NCI-H526 treated with DMSO at 0.1 percent for 48 hours (cell line): Measurements from ENCODE around the gene SPSB4.

Experiments used
- DNase-seq: peaks from one replicate; lab custom pipeline; 2025; lab: John Stamatoyannopoulos, UW

SPSB4 gene

DNA sequence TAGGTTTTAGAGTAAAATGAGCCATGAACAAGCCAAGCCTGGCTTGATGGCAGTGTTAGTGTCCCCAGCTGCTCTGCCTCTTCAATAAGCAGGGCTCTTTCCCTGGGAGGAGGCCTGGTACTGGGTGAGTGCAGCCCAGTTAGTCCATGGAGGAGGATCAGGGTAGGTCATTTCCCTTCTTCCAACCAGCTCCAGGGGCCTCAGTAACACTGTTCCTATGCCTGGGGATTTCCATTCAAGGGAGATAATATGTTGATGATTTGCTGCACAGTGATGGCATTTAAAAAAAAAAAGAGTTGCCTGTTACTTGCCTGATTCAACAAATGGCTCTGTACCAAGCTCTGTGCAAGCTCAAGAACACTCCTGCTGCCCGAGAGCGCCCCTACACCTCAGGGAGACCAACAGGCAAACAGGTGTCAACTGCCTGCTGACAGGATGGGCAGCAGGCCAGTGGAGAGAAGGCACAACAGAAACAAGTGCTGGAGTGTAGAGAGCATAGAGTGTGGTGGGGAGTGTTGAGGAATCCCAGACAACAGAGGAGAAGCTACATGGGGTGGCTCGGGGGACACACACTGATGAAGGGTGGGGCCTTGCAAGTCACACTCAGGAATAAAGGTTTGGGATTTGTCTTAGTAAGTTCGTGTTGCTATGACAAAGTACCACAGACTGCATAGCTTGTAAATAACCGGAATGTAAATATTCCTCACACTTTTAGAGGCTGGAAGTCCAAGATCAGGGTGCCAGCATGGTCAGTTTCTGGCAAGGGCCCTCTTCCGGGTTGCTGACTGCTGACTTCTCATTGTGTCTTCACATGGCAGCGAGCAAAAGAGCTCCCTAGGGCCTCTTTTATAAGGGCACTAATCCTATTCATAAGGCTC is 101.9 kb downstream of the SPSB4 start:
- DNase-seq: no peak

- DNase-seq: no peak
Measured at GRCh38 chr3:141153679-141153966, 102.5 kb downstream of the SPSB4 start.

GRCh38 chr3:141164852-141165251 is 113.7 kb downstream of the SPSB4 start:
- no peak for DNase-seq

GRCh38 chr3:141167681-141168080 is 116.5 kb downstream of the SPSB4 start:
- DNase-seq: no peak

DNA sequence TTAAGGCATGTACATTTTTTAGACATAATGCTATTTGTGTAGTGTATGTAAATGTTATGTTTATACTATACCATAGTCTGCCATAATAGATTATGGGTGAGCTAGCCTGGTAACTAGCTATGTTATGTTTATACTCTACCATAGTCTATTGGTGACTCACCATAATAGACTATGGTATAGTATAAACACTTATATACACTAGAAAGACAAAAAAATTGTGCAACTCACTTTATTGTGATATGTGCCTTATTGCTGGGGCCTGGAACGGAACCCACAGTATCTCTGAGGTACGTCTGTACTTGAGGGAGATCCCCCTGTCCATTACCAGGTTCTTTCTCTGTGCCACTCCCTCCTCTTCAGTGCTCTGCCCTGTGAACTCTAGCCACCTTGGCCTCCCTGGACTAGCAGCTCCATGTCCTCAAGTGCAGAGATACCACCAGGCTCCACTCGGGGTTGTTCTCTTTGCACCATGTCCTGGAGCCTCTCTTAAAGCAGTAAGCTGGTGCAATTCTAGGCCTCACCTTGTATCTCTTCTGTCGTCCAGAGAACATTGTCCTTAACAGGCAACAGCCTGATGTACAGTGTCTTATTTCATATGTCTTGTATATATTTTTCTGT is 119.6 kb downstream of the SPSB4 start:
- no peak for DNase-seq

DNA sequence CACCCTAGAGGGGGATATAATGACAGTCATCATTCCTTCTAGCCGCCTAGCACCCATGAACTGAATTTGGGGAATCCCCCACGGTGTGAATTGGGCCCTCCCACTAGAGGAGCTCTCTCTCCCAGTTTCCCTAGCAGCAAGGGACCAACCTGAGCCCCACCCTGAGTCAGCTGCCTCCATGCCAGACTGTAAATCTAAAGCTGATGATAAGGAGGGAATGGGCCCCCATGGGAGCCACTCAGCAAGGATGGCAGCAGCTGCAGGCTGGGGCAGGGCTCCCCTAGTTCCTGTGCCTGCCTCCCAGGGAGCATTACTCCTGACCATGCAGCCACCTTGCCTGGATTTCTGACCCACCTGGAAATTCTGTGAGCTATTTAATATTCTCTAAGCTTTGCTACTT is 123.5 kb downstream of the SPSB4 start:
- no peak for DNase-seq

DNA sequence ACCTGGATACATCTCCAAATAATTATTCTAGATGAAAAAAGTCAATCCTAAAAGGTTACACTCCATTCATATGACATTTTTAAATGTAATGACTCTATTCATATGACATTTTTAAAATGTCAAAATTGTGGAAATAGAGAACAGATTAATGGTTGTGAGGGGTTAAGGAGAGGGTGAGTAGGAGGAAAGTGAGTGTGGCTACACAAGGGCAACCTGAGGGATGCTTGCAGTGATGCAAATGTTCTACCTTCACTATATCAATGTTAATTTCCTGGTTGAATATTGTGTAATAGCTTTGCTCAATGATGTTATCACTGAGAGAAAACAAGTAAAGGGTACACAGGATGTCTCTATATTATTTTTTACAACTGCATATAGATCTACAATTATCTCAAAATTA is 125.6 kb downstream of the SPSB4 start:
- peak; percentile 3 for DNase-seq

DNA sequence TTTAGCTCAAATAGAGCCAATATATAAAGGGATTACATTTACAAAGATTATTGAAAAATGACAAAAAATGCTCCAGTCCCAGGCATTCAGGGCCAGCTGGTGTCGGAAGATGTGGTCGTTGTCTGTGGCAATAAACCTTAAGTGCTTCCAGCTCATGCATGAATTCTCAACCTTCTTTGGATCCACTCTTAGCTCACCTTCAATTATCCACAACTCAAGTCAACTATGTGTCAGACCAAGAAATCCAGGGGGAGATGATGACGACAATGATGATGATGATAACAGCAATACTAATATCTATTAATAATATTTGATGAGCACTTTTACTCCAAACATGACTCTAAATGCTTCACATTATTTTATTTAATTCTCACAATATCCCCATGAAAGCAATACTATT is 126.9 kb downstream of the SPSB4 start:
- no peak for DNase-seq

GRCh38 chr3:141178551-141178950 is 127.4 kb downstream of the SPSB4 start:
- no peak for DNase-seq

DNA sequence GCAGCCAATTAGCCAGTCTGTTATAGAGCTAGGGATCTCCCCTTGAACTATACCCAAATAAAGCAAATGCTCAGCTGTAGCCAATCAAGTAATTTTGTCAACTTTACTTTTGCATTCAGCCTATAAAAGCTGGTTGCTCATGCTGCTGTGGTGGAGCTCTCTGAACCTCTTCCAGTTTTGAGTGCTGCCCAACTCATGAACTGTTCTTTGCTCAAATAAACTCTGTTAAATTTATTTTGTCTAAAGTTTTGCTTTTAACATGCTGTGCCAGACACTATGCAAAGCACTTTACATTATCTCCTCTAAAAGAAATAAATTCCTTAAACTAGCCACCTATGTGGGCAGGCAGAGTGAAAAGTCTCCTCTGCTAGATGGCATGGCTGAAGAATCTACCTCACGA is 128.8 kb downstream of the SPSB4 start:
- no peak for DNase-seq

DNA sequence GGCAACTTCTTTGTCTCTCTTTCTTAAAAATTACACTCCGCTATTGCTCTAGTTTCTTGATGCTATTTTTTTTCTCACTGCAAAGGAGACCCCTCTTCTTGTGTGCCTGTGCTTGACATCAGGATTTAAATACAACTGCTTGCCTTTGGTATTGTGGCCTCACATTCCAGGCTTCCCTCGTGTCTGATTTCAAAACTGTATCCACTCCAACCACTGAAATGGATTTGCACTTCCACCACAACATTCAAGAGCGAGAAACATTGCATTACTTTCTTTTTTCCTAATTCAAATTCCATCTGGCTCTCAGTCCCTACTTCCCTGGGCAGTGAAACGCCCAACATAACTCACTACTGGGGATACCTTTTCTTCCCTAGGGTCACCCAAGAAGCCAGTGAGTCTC is 130.0 kb downstream of the SPSB4 start:
- DNase-seq: no peak

DNA sequence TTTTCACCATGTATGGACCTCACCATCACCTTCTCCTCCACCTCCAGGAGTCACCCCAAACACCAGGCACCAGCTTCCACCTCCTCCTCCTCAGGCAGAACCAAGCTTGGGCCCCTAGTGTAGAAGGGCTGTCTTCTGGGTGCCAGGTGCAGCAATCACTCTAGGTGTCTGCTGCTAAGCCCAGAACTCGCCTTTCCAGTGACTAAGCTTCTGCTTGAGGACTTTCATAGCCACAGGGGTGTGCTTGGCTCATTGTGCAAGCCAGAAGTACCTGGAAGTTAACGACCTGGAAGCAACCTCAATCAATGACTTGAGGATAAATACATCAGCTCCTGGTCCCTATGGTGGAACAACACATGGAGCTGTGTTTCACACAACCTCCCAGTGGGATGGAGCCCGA is 130.7 kb downstream of the SPSB4 start:
- DNase-seq: no peak

DNA sequence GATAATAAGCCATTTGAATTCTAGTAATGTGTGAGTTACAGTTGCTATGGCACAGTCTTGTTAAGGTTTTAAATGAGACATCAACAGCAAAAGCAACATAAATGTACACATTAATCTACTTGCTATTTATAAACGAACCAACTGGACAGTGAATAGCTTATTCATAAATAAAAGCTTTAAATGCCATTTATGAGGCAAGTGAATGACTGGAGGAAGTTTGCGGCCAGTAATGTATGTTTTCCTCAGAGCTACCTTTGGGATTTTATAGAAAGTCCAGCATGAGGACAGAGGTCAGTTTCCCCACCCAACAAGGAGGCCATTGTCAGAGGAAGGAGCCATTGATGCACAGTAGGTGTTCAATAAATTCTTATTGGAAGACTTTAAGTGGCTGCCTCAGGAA is 132.5 kb downstream of the SPSB4 start:
- no peak for DNase-seq

DNA sequence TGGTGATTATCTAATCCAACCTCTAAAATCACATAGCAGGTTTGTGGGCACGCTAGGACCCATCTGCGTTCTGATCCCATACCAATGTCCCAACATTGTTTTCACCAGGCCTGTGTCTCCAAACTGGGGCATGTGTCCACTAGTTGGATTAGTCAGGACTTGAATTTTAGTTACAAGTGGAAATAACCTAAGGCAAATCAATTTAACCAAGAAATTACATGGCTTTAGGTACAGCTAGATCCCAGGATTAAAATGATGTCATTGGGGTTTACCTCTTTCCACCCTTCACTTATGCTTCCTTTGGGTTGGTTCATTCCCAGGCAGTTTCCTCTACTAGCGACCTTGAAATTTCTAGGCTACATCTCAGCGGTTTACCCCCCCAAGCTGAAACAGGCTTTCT is 133.3 kb downstream of the SPSB4 start:
- no peak for DNase-seq

DNA sequence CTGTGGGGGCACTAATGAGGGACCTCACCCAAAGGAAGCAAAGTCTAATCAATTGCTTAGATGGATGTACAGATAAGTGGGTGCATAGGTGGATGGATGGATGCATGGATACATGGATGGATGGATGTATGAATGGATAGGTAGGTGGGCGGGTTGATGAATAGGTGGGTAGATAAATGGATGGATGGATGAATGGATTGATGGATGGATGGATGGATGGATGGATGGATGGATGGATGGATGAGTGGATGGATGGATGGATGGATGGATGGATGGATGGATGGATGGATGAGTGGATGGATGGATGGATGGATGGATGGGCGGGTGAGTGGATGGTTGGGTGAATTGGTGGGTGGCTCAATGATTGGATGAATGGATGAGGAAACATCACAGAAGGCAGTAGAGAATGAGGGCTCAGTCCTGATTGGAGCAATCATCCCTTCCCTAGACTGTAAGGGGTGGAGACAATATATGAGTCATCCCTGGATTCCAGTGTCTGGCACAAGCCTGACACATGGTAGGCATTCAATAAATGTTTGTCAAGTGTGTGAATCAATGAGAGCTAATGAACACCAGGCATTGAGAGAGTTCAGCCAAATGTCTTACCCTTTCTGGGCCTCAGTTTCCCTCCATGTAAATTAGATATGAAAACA is 140.1 kb downstream of the SPSB4 start:
- no peak for DNase-seq

DNA sequence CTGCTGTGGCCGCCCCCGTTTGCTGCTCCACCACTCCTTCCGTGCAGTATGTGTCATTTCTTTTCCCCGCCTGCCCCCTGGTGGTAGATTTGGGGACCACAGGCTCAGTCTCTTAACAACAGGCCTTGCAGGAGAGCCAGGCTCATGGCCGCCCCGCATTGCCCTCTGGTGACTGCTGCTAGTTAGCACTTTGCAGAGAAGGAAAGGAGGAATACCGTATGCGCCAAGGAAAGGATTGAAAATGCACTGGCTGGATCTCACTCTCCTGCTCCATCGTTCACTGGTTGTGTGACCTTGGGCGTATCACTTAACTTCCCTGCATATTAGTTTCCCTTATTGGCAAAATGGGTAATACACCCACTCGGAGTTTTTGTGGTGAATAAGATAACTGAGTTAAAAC is 141.2 kb downstream of the SPSB4 start:
- peak; percentile 80 for DNase-seq

DNA sequence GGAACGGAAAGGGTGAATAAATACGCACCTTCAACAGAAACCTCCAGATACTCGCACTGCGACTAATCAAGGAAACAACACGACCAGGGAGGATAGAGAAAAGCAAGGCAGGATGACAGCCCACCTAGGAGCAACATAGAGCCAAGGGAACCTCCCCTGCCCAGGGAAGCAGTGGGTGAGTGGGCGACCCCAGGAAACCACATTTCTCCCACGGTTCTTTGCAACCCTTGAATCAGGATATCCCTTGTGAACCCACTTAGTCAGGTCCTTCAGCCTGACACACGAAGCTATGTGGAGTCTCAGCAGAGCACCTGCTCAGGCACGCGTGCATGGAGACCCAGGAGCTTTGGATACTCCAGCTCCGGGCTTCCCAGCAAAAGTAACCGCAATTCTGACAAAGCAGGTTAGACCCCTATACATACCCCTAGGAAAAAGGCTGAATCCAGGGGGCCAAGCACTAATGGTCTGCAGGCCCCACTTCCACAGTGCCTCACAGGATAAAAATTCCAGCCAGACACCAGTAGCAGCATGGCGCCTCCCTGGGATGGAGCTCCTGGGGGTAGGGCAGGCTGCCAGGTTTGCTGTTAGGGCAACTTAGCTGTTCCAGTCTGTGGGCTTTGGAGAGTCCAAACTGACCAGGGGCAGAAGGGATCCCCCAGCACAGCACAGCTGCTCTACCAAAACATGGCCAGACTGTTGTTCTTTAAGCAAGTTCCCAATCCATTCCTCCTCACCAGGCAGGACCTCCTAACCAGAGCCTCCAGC is 142.1 kb downstream of the SPSB4 start:
- no peak for DNase-seq
